K562 (cell line): ENCODE results near the gene CCDC181. TPM values are rescaled to one million over a fixed set of nuclear protein-coding genes. Genes with fewer than 3 reads are reported as not detected.

Experiments used
- ATAC-seq: fragments of 200-7000 bp; cut with Tn5 transposase; 3 replicates; pipeline ENCODE4 v1.9.1; 2020; ENCODE audit warnings: moderate library complexity
- BruUV-seq: library from RNA; stranded (reverse); fragments of 400-500 nt; replicated peaks from 2 replicates; lab custom pipeline; 2021; lab: Mats Ljungman, UMichigan
- CTCF ChIA-PET: fragments of 300-600 bp; formaldehyde crosslinking; extraction: SDS; loops from one replicate; lab custom pipeline; 2021; ENCODE audit warnings: low intra/inter-chr PET ratio; lab: Yijun Ruan, JAX
- POLR2A ChIA-PET: fragments of 300-600, 350-650 bp; sonication (Branson Sonifier 250); formaldehyde crosslinking; extraction: SDS; loops from one replicate; lab custom pipeline; 2021; ENCODE audit warnings: antibody characterized with exemption, inconsistent platforms; lab: Yijun Ruan, JAX
- DNase-seq, 4 experiments: peaks; one replicate each; pipeline versions ENCODE4 v3.0.0 to v3.0.0-alpha.2; 2011 to 2018; ENCODE audit warnings: low spot score in 3 of 4, mixed read lengths in 3 of 4; ENCODE audit errors: extremely low read depth in 1 of 4
- FAIRE-seq: peaks from 2 replicates; lab custom pipeline; 2011; peaks lifted over from hg19 to GRCh38; lab: Jason Lieb, UNC
- H2AFZ ChIP-seq: 2 replicates; pipeline ENCODE4 v1.6.0; 2011; ENCODE audit warnings: low read depth, low read length, control low read depth, inconsistent platforms
- H3K27ac ChIP-seq: fragments of 200-600 bp; 3 replicates; pipeline ENCODE4 v1.8.0; 2011; ENCODE audit warnings: low read depth, mild to moderate bottlenecking, control low read depth, inconsistent platforms, low read length, moderate library complexity, mixed read lengths; ENCODE audit errors: extremely low read depth
- H3K27me3 ChIP-seq, 2 experiments: fragments of 300-600 bp in 1 of 2; 2 replicates in 1 of 2; 3 replicates in 1 of 2; pipeline versions ENCODE4 v1.6.0 to v1.8.0; 2011; ENCODE audit warnings: inconsistent platforms in 2 of 2, low read length in 2 of 2, mild to moderate bottlenecking in 1 of 2, mixed read lengths in 1 of 2, moderate library complexity in 1 of 2; ENCODE audit not compliant: control insufficient read depth in 2 of 2, insufficient read depth in 2 of 2
- H3K36me3 ChIP-seq: fragments of 300-600 bp; 3 replicates; pipeline ENCODE4 v1.8.0; 2011; ENCODE audit warnings: mild to moderate bottlenecking, low read length, inconsistent platforms; ENCODE audit not compliant: control insufficient read depth, insufficient read depth
- H3K4me1 ChIP-seq, 2 experiments: fragments of 200-600 bp in 1 of 2; replicated peaks in 1 of 2; 2 replicates in 1 of 2; 3 replicates in 1 of 2; pipeline versions ENCODE4 v1.5.1 to v1.8.0; 2011; ENCODE audit warnings: inconsistent platforms in 2 of 2, low read length in 2 of 2, mild to moderate bottlenecking in 1 of 2, mixed read lengths in 1 of 2, moderate library complexity in 1 of 2; ENCODE audit not compliant: control insufficient read depth in 2 of 2, insufficient read depth in 2 of 2
- H3K4me2 ChIP-seq: 2 replicates; pipeline ENCODE4 v1.6.1; 2011; ENCODE audit warnings: low read length, control low read depth, inconsistent platforms, mixed read lengths; ENCODE audit not compliant: insufficient read depth
- H3K4me3 ChIP-seq: fragments of 200-600 bp; sonication (generic), shearing (Covaris generic); 2 replicates; pipeline ENCODE4 v1.5.1; 2016; ENCODE audit warnings: control low read depth, inconsistent platforms
- H3K79me2 ChIP-seq: fragments of 200-600 bp; 3 replicates; pipeline ENCODE4 v1.8.0; 2011; ENCODE audit warnings: low read length, inconsistent platforms; ENCODE audit not compliant: control insufficient read depth, insufficient read depth
- H3K9ac ChIP-seq, 2 experiments: 2 replicates each; pipeline versions ENCODE4 v1.6.0 to v1.6.1; 2011; ENCODE audit warnings: low read depth in 2 of 2, low read length in 2 of 2, control low read depth in 1 of 2, inconsistent platforms in 1 of 2, mild to moderate bottlenecking in 1 of 2, mixed read lengths in 1 of 2; ENCODE audit not compliant: insufficient read depth in 1 of 2
- H3K9me1 ChIP-seq: one replicate; pipeline ENCODE4 v1.6.0; 2011; ENCODE audit warnings: inconsistent platforms, mild to moderate bottlenecking, low read length, moderate library complexity; ENCODE audit not compliant: control insufficient read depth, insufficient read depth
- H3K9me3 ChIP-seq: replicated peaks from 2 replicates; pipeline ENCODE4 v1.5.1; 2011; ENCODE audit warnings: low read depth, low read length, inconsistent platforms; ENCODE audit not compliant: control insufficient read depth, insufficient read depth
- H4K20me1 ChIP-seq: replicated peaks from 2 replicates; pipeline ENCODE4 v1.6.1; 2011; ENCODE audit warnings: low read length, inconsistent platforms, mixed read lengths; ENCODE audit not compliant: control insufficient read depth, insufficient read depth
- CBFA2T3 ChIP-seq: fragments of 450-650 bp; IDR thresholded peaks from 2 replicates; pipeline ENCODE4 v1.6.1; 2017
- CEBPG ChIP-seq, 3 experiments: fragments of 200-800 bp in 1 of 3; sonication (Bioruptor generic) in 1 of 3; sonication (generic) in 1 of 3; formaldehyde crosslinking in 1 of 3; IDR thresholded peaks in 2 of 3; conservative IDR thresholded peaks in 1 of 3; 2 replicates each; pipeline versions ENCODE4 v1.6.1 to v1.8.0; 2016 to 2022; ENCODE audit warnings: missing compliant biosample characterization in 2 of 3, missing genetic modification characterization in 2 of 3, mild to moderate bottlenecking in 1 of 3, missing genetic modification reagents in 1 of 3
- DDX20 ChIP-seq: fragments of 450-650 bp; IDR thresholded peaks from 2 replicates; pipeline ENCODE4 v1.6.1; 2016; ENCODE audit warnings: missing genetic modification characterization, low read depth, mild to moderate bottlenecking, missing compliant biosample characterization, moderate library complexity
- EP300 ChIP-seq: IDR thresholded peaks from 2 replicates; pipeline ENCODE4 v1.6.1; 2012; ENCODE audit warnings: low read length, improper control_type of control experiment
- FOXJ2 ChIP-seq: fragments of 200-800 bp; sonication (Bioruptor generic); IDR thresholded peaks from 2 replicates; pipeline ENCODE4 v1.6.1; 2016; ENCODE audit warnings: missing genetic modification characterization, missing compliant biosample characterization
- FOXK1 ChIP-seq: sonication (generic); formaldehyde crosslinking; IDR thresholded peaks from 2 replicates; pipeline ENCODE4 v1.8.0; 2022; ENCODE audit warnings: missing genetic modification reagents, mild to moderate bottlenecking, borderline replicate concordance
- IFI16 ChIP-seq: fragments of 250-450 bp; sonication (Bioruptor Pico); IDR thresholded peaks from 2 replicates; pipeline ENCODE4 v2.1.2; 2022; ENCODE audit warnings: mild to moderate bottlenecking, inconsistent platforms
- KLF16 ChIP-seq: IDR thresholded peaks from 2 replicates; pipeline ENCODE4 v1.6.1; 2016; ENCODE audit warnings: antibody characterized with exemption
- MEIS2 ChIP-seq: fragments of 450-650 bp; IDR thresholded peaks from 2 replicates; pipeline ENCODE4 v1.6.1; 2014; ENCODE audit warnings: mild to moderate bottlenecking; ENCODE audit not compliant: partially characterized antibody
- REST ChIP-seq, 2 experiments: fragments of 450-650 bp; formaldehyde crosslinking in 1 of 2; IDR thresholded peaks; 2 replicates each; pipeline versions ENCODE4 v1.4.0 to v1.6.1; 2014 to 2020; ENCODE audit warnings: mild to moderate bottlenecking in 2 of 2, borderline replicate concordance in 1 of 2, low read depth in 1 of 2
- ZBTB17 ChIP-seq: fragments of 450-650 bp; formaldehyde crosslinking; IDR thresholded peaks from 2 replicates; pipeline ENCODE4 v1.4.0; 2020; ENCODE audit warnings: mild to moderate bottlenecking
- ZFPM2 ChIP-seq: fragments of 250-450 bp; sonication (Bioruptor Pico); IDR thresholded peaks from 2 replicates; pipeline ENCODE4 v1.5.1; 2022; ENCODE audit warnings: mild to moderate bottlenecking
- ZNF134 ChIP-seq: fragments of 250-450 bp; sonication (Bioruptor Pico); conservative IDR thresholded peaks from 2 replicates; pipeline ENCODE4 v1.4.0; 2020
- ZNF175 ChIP-seq: fragments of 200-800 bp; sonication (Bioruptor generic); IDR thresholded peaks from 2 replicates; pipeline ENCODE4 v1.6.1; 2016; ENCODE audit warnings: low read depth, mild to moderate bottlenecking, missing genetic modification characterization, missing compliant biosample characterization
- WGBS: fragments of 100-300 bp; shearing (Covaris generic); methylation state at CpG from one replicate; pipeline ENCODE4 v1.1.6; 2016; ENCODE audit warnings: low coverage, mixed read lengths; ENCODE audit not compliant: insufficient coverage; ENCODE audit errors: missing lambda C conversion rate; 5-methylcytosine and 5-hydroxymethylcytosine counted together
- in situ Hi-C: fragments of 300-500 bp; cut with MboI; formaldehyde crosslinking; loops from 4 replicates; pipeline ENCODE4 v1.15.0; 2018; ENCODE audit warnings: inconsistent platforms, mixed read lengths
- intact Hi-C: fragments of 100-400 bp; cut with micrococcal nuclease; formaldehyde crosslinking; loops from 2 replicates; pipeline ENCODE4 v1.14.2; 2022
- polyA plus RNA-seq, 8 experiments: library from polyadenylated mRNA; depleted of rRNA in 4 of 8; stranded (reverse) in 5 of 8; unstranded in 3 of 8; fragments of >200 nt; fragmentation: Nextera tagmentation in 2 of 8; fragmentation: Illumina TruSeq in 1 of 8; extraction: Ambion mirVana in 2 of 8; extraction: Trizol in 1 of 8; gene quantifications; 2 replicates each; pipeline versions ENCODE4 v1.2.1 to v1.2.3, GENCODE V29; 2011 to 2014; ENCODE audit warnings: inconsistent platforms in 1 of 8, missing spikeins in 1 of 8
- total RNA-seq, 7 experiments: library from RNA; depleted of rRNA in 6 of 7; stranded (reverse); fragments of >200 nt in 6 of 7; fragmentation: Illumina TruSeq in 2 of 7; extraction: Trizol in 2 of 7; gene quantifications; 2 replicates each; pipeline versions ENCODE4 v1.2.1 to v1.2.3, GENCODE V29; 2011 to 2021; ENCODE audit warnings: low replicate concordance in 1 of 7

The CCDC181 gene
- total and polyA plus RNA-seq, 9 of the 15 experiments (the other 6 are each of a cell fraction or from before 2014, with no cell fraction given): 0.04 to 0.14 TPM; not detected in 7

DNA sequence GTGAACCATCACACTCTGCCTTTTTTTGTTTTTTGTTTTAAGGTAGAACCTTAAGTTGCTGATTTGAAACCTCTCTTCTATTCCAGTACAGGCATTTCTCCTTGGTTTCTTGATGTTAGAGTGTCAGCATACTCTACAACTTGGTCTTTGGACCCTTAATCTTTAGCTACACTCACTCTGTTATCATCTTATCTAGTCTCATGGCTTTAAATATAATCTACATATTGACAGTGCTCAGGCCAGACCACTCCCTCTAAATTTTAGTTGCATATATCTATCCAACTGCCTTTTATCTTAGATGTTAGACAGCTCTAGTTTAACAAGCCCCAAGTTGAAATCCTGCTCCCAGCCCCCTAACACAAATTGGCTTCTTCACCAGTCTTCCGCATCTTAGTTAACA lies 81.8 kb downstream of the CCDC181 start:
- Histone ChIP-seq H3K9ac (no peak overlapping the region), H3K4me2 (peak overlapping the region; percentile 33; the same call in 1 of the 2 replicates), H3K27ac (peak overlapping the region; percentile 10; the same call in 2 of the 3 replicates), H3K9me3 (no peaks in the 10 kb centered on the region), H3K9me1 (no peaks in the 10 kb centered on the region), H2AFZ (no peak overlapping the region), H3K4me1 (peaks cover 0 to 10% of the 10 kb centered on the region in 2 experiments; a peak in 3 of 5 replicates), H4K20me1 (no peaks in the 10 kb centered on the region), H3K36me3 (no peaks in the 10 kb centered on the region), H3K4me3 (no peak overlapping the region), H3K79me2 (no peaks in the 10 kb centered on the region), H3K27me3 (no peaks in the 10 kb centered on the region)
- intact Hi-C loops (loop anchor here (5.0 to 10.0 kb wide), 5 partner anchors 153 to 908 kb away; no protein-coding TSS in a partner anchor), in situ Hi-C loops (no loop called here)
- no TSS peak for BruUV-seq
- DNase-seq: no peak
- WGBS: 93% methylated on average over 1 of the region's 1 CpG
- FAIRE-seq: peak; percentile 63
- ATAC-seq: peak; percentile 59
- POLR2A ChIA-PET: interaction anchor here (1.2 kb wide), 1 partner anchor 234 kb away, joined by 3 read pairs; no protein-coding TSS in a partner anchor
- CTCF ChIA-PET: no interaction called here
- TF ChIP-seq DDX20 (tag) (no peak), ZBTB17 (peak; percentile 69; the same call in 1 of the 2 replicates), ZFPM2 (CRISPR knock-in tag) (no peak), FOXK1 (CRISPR knock-in tag) (no peak), CBFA2T3 (0 out of 2 replicates have a peak, but pooled peaks have one; percentile 24), KLF16 (no peak), FOXJ2 (tag) (no peak), CEBPG (CRISPR knock-in tag; IDR thresholded peaks at IDR 0.05) (no peak), CEBPG (tag; conservative IDR thresholded peaks at IDR 0.05 in 1 of 2, IDR thresholded peaks at IDR 0.05 in 1 of 2) (no peak), ZNF134 (CRISPR knock-in tag) (no peak), ZNF175 (no peak), IFI16 (CRISPR knock-in tag) (no peak), REST (IDR thresholded peaks at IDR 0.05; ENCODE audit: borderline replicate concordance) (0 out of 2 replicates have a peak, but pooled peaks have one; percentile 12), REST (CRISPR knock-in tag; IDR thresholded peaks at IDR 0.05; ENCODE audit: low read depth) (no peak), MEIS2 (no peak), EP300 (peak; percentile 13; the same call in 1 of the 2 replicates)
